Amniotic epithelial cell (primary cell): ENCODE measurements around the gene ZBED5.

Source experiments
- DNase-seq: peaks from one replicate; pipeline ENCODE4 v3.0.0-alpha.2; 2010; ENCODE audit warnings: low read depth

ZBED5 gene

GRCh38 chr11:10878408-10879214 is 20.8 kb upstream of the ZBED5 start:
- DNase-seq: peak; percentile 79

DNA sequence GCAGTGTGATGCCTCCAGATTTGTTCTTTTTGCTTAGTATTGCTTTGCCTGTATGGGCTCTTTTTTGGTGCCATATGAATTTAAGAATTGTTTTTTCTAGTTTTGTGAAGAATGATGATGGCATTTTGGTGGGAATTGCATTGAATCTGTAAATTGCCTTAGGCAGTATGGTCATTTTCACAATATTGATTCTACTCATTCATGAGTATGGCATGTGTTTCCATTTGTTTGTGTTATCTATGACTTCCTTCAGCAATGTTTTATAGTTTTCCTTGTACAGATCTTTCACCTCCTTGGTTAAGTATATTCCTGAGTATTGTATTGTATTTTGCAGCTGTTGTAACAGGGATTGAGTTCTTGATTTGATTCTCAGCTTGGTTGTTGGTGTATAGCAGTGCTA is 18.3 kb upstream of the ZBED5 start:
- no peak for DNase-seq

GRCh38 chr11:10875430-10876021 is 17.7 kb upstream of the ZBED5 start:
- DNase-seq: no peak

DNA sequence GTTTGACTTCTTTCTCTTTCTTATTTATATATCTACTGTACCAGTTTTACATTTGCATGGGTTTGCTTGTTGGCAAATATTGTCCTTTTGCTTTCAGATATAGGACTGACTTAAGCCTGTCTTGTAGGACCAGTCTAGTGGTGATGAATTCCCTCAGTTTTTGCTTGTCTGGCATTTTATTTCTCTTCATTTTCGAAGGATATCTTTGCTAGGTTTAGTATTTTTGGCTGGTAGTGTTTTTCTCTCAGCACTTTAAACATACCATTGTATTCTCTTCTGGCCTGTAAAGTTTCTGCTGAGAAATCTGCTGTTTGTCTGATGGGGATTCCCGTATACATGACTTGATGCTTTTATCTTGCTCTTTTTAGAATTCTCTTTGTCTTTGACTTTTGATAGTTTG is 14.2 kb upstream of the ZBED5 start:
- DNase-seq: no peak

DNA sequence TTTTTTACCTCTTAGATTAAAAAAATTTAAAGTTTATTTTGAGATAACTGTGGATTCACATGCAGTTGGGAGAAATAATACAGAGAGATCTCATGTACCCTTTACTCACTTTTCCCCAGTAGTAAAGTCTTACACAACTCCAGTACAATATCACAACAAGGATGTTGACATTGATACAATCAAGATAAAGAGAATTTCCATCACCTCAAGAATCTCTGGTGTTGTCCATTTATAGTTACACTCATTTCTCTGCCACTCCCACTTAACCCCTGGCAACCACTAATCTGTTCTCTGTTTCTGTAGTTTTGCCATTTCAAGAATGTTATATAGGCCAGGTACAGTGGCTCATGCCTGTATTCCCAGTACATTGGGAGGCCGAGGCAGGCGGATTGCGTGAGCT is 10.5 kb upstream of the ZBED5 start:
- DNase-seq: peak; percentile 94

DNA sequence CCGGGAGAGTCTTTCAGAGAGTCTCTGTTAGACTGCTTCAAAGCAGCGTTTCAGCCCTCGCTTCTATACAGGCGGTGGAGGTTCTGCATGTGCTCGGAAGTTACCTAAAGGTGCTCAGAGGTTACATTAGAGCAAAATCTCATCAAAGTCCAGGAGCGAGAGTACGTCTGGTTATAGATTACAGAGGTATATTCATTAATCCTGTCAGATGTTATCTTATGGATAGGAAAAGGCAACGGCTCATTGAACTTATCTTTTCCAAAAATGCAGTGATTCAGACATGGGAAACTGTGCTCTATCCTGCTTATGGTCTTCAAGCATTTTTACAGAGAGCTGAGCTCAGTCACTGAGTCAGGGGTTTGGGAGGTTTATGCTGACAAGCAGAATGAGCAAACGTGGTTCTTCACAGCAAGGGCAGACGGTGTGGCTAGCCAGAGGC is 9.1 kb upstream of the ZBED5 start:
- peak; percentile 95 for DNase-seq

DNA sequence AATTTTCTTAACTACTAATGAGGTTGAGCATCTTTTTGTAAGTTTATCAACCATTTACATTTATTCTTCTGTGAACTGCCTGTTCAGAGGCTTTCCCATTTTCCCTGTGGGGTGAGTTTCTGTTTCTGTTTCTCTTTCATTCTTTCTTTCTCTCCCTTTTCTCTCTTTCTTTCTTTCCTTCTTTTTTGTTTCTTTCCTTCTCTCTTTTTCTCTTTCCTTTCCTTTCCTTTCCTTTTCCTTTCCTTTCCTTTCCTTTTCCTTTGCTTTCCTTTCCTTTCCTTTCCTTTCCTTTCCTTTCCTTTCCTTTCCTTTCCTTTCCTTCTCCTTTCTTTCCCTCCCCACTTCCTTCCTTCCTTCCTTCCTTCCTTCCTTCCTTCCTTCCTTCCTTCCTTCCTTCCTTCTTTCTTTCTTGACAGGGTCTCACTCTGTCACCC is 8.0 kb upstream of the ZBED5 start:
- no peak for DNase-seq

DNA sequence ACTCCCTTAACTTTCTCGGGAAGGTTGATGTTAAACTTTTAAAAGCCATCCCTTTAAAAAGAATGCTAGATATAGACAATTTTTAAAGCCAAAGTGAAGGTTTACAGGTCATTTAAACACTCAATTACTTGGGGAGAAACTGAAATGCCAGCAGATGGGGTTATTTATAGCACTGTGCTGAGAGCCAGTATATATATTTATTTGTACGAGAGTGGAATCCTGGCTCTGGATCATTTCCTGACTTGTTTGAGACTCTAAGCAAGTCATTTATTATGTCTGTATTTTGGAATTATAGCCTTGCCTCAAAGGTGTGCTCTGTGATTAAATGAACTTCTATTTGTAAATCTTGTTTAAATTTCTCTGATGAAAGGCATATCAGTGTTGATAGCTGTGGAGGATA is 6.8 kb upstream of the ZBED5 start:
- no peak for DNase-seq

DNA sequence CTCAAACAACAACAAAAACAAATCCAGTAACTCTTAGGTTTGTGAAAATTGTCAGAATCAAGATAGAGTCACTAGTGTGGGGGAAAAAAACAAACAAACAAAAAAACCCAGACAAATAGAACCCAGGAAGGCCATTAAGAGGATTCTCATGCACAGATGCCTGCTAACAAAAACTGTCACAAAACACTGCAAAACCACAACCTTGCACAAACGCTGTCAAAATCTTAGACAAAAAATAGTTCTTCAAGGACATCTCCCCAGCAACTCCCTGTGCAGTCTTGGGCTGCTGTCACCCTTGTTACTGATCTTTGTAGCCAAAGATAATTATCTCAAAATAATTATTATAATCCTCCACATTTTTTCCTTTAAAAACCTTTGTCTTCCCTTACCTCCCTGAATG is 4.6 kb upstream of the ZBED5 start:
- DNase-seq: no peak

DNA sequence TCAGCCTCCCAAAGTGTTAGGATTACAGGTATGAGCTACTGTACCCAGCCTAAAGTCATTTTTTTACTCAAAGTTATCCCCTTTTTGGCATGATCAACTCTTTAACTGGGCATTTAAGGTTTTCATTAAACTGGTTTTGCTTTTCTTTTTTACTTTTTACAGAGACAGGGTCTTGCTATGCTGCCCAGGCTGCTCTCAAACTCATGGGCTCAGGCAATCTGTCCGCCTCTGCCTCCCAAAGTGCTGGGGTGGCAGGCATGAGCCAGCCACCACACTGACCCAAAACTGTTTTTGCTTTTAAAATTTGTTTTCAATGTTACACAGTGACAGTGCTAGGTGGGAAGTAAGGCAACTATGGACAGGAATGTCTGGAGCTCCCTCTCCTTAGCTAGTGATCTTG is 3.9 kb upstream of the ZBED5 start:
- no peak for DNase-seq

- DNase-seq: no peak
These were observed 3.2 kb upstream of the ZBED5 start for GRCh38 chr11:10861047-10861446.

DNA sequence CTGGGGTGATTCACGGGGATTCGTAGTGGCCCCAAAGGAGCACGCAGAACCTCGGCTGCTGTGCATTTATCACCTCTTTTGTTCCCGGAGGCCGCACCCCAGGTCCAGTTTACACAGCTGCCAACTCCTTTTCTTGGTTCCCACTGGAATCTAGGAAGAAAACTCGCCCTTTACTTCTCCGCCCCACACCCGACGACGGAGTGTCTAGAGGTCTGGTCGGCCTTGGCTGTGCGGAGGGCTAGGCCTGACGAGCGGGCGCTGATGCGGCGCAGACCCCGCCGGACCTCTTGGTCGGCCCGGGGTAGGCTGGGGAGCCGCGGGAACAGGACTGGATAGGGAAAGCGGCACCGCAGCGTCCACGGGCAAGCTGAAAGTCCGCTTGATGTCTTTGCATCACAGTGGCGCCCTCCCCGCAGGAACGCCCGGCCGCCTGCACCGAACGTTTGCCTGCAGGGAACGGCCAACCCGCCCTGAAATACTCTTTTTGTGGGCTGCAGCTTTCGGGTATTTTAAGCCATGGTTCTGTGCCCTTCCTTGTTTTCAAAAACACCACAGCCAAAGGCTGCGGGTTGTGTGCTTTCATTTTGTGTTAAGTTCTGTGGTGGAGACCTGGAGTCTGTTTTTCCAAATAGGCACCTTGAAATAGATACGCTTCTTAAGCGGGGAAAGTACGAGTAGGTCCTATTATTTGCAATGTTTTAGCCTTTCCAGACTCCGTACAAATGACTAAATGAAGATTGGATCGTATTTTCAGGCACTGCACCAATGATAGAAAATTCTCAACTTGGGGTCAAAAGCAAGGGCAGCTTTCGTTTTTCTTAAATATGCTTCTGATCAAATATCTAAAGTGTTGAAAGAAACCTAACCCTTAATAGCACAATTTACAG is 829 bp upstream of the ZBED5 start:
- DNase-seq: no peak

GRCh38 chr11:10857459-10857708 is 469 bp downstream of the ZBED5 start:
- no peak for DNase-seq

DNA sequence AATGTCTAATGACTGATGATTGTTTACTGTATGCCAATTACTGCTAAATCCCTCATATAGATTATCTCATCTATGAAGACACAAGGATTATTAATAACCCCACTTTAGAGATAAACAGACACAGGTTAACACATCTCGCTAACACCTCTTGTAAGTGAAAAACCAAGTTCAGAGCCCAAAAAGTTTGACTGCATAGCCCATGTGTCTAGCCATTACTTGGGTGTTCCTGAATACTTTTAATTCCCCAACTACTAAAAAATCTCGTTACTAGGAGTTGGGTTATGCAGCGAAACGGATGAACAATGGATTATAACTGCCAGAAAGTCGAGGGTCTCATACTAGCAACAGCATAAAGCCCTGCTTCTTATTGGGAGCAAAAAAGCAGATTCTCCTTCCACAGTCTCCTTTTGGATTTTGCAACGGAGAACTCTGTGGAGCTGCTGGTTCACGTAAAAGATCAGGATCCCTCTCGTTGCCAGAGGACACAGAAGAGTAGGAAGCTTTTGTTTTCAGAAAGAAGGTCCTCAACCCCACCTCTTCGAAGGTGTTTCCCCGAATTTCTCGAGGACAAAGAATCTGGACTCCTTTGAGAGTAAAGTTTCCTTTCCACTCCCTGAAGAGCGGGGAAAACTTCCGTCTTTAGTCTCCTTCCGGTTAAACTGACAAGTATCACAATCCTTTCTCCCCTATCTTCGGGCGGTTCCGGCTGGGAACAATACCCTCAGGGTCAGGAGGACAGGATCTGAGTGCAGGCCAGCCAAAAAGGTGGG is 979 bp downstream of the ZBED5 start:
- DNase-seq: peak; percentile 39

DNA sequence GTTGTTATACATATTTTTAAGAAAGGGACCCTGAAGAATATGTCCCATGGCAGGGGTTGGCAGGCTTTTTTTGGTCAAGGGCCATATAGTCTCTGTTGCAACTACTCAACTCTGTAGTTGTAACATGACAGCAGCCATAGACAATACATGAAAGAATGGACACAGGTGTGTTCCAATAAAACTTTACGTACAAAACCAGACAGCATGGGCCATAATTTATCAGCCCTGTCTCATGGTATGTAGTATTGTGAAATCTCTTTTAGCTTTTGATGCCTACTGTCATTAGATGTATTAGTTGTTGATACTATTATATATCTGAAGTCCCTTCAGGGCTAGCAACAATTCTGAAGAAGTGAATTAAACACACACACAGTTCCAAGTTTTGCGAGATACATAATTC is 2.6 kb downstream of the ZBED5 start:
- DNase-seq: no peak

- DNase-seq: no peak
These were observed 9.6 kb downstream of the ZBED5 start for GRCh38 chr11:10847960-10848860.

- DNase-seq: no peak
These were observed 11.2 kb downstream of the ZBED5 start for GRCh38 chr11:10846660-10847059.

- DNase-seq: no peak
These were observed 12.3 kb downstream of the ZBED5 start for GRCh38 chr11:10845589-10845988.

- DNase-seq: no peak
These were observed 13.1 kb downstream of the ZBED5 start for GRCh38 chr11:10844796-10845195.

DNA sequence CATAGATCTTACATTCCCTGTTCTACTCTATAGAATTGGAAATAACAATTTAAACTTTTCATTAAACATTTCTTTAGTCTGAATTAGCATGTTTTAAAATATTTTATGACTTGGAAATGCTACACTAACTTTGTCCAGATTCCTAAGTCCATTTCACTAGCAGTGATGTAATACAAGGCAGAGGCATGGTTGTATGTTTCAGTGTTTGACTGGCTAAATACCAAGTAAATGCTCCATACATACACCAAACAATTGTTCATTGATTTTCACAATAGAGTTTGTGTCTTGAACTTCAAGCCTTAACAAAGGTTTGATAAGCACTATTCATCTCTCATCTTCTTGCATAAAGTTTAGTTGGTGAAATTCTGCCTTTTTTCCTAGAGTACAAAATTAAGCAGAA is 13.5 kb downstream of the ZBED5 start:
- no peak for DNase-seq

DNA sequence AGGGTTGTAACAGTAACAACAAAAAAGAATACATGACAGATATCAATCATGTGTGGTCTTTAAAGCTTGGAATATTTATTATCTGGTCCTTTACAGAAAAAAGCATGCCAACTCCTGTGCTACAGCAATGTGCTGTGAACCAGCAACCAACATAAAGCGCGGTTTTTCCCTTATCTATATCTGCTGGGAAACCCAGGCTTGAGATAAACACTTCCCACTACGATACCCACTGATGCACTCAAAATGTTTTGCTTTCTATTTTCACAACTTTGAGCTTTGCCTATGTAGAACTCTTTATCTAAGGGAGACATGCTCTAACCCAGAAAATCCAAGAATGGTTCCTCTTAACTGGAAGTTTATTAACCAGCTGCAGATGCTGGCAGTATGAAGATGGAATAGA is 19.0 kb downstream of the ZBED5 start:
- peak; percentile 51 for DNase-seq
